Measurements from ENCODE around the gene C4BPB. TPM values are rescaled to one million over a fixed set of nuclear protein-coding genes. Genes with fewer than 3 reads are reported as not detected.

The C4BPB gene
- total RNA-seq, 1 experiment from 2014 or later: 7.5 TPM

GRCh38 chr1:207056673-207057072 lies 32.0 kb upstream of the C4BPB start:
- CTCF ChIA-PET: no interaction called here
- intact Hi-C loops (cut with micrococcal nuclease; ENCODE audit: unreplicated experiment): loop anchor here (10.0 kb wide), 1 partner anchor 52 kb away; no protein-coding TSS in a partner anchor
- peaks cover 51% of the 10 kb centered on the region for H3K36me3 Mint-ChIP-seq (ENCODE audit: insufficient read depth, unreplicated experiment)
- H3K4me3 Mint-ChIP-seq (ENCODE audit: low read depth, unreplicated experiment): no peak overlapping the region
- H3K9me3 Mint-ChIP-seq (ENCODE audit: low read depth, unreplicated experiment): no peaks in the 10 kb centered on the region
- H3K4me1 Mint-ChIP-seq (ENCODE audit: low read depth, unreplicated experiment): peaks cover 36% of the 10 kb centered on the region
- H3K27me3 Mint-ChIP-seq (ENCODE audit: unreplicated experiment): no peaks in the 10 kb centered on the region
- no peak overlapping the region for H3K27ac Mint-ChIP-seq (ENCODE audit: unreplicated experiment)
- no peak for TF ChIP-seq CTCF (IDR thresholded peaks at IDR 0.05; ENCODE audit: unreplicated experiment)
- DNase-seq: no peak
- BruUV-seq (replicated peaks): no TSS peak

GRCh38 chr1:207058252-207058651 lies 30.4 kb upstream of the C4BPB start:
- Mint-ChIP-seq H3K27me3 (ENCODE audit: unreplicated experiment) (no peaks in the 10 kb centered on the region), H3K4me1 (ENCODE audit: low read depth, unreplicated experiment) (peaks cover 30% of the 10 kb centered on the region), H3K27ac (ENCODE audit: unreplicated experiment) (no peak overlapping the region), H3K4me3 (ENCODE audit: low read depth, unreplicated experiment) (no peak overlapping the region), H3K9me3 (ENCODE audit: low read depth, unreplicated experiment) (no peaks in the 10 kb centered on the region), H3K36me3 (ENCODE audit: insufficient read depth, unreplicated experiment) (peaks cover 35% of the 10 kb centered on the region)
- intact Hi-C loops (cut with micrococcal nuclease; ENCODE audit: unreplicated experiment): loop anchor here (10.0 kb wide), 1 partner anchor 53 kb away; no protein-coding TSS in a partner anchor
- TF ChIP-seq CTCF (IDR thresholded peaks at IDR 0.05; ENCODE audit: unreplicated experiment): no peak
- no peak for DNase-seq
- BruUV-seq (replicated peaks): no TSS peak
- CTCF ChIA-PET: no interaction called here

- no TSS peak for BruUV-seq (replicated peaks)
- CTCF ChIA-PET: no interaction called here
- intact Hi-C loops (cut with micrococcal nuclease; ENCODE audit: unreplicated experiment): loop anchor here (10.0 kb wide), 1 partner anchor 54 kb away; no protein-coding TSS in a partner anchor
- Mint-ChIP-seq H3K4me1 (ENCODE audit: low read depth, unreplicated experiment) (peaks cover 26% of the 10 kb centered on the region), H3K9me3 (ENCODE audit: low read depth, unreplicated experiment) (no peaks in the 10 kb centered on the region), H3K36me3 (ENCODE audit: insufficient read depth, unreplicated experiment) (peaks cover 26% of the 10 kb centered on the region), H3K27ac (ENCODE audit: unreplicated experiment) (no peak overlapping the region), H3K27me3 (ENCODE audit: unreplicated experiment) (no peaks in the 10 kb centered on the region), H3K4me3 (ENCODE audit: low read depth, unreplicated experiment) (no peak overlapping the region)
- no peak for TF ChIP-seq CTCF (IDR thresholded peaks at IDR 0.05; ENCODE audit: unreplicated experiment)
- no peak for DNase-seq
These were observed 29.5 kb upstream of the C4BPB start for GRCh38 chr1:207058878-207059867.

GRCh38 chr1:207059881-207060280 lies 28.8 kb upstream of the C4BPB start:
- CTCF ChIA-PET: no interaction called here
- BruUV-seq (replicated peaks): no TSS peak
- peaks cover 19% of the 10 kb centered on the region for H3K4me1 Mint-ChIP-seq (ENCODE audit: low read depth, unreplicated experiment)
- H3K36me3 Mint-ChIP-seq (ENCODE audit: insufficient read depth, unreplicated experiment): peaks cover 25% of the 10 kb centered on the region
- no peak for TF ChIP-seq CTCF (IDR thresholded peaks at IDR 0.05; ENCODE audit: unreplicated experiment)
- no peaks in the 10 kb centered on the region for H3K27me3 Mint-ChIP-seq (ENCODE audit: unreplicated experiment)
- no peak overlapping the region for H3K27ac Mint-ChIP-seq (ENCODE audit: unreplicated experiment)
- no peaks in the 10 kb centered on the region for H3K9me3 Mint-ChIP-seq (ENCODE audit: low read depth, unreplicated experiment)
- no peak overlapping the region for H3K4me3 Mint-ChIP-seq (ENCODE audit: low read depth, unreplicated experiment)
- intact Hi-C loops (cut with micrococcal nuclease; ENCODE audit: unreplicated experiment): loop anchor here (10.0 kb wide), 1 partner anchor 55 kb away; no protein-coding TSS in a partner anchor
- no peak for DNase-seq
